Stimulated activated CD4-positive, alpha-beta T cell treated with anti-CD3 and anti-CD28 coated beads, Interleukin-4, amount 100 ng/mL, for 24 hours (primary cell): Measurements from ENCODE around the gene SMC1A.

Experiments
- DNase-seq: peaks from one replicate; pipeline ENCODE4 v3.0.0-alpha.2; 2020

Gene SMC1A

DNA sequence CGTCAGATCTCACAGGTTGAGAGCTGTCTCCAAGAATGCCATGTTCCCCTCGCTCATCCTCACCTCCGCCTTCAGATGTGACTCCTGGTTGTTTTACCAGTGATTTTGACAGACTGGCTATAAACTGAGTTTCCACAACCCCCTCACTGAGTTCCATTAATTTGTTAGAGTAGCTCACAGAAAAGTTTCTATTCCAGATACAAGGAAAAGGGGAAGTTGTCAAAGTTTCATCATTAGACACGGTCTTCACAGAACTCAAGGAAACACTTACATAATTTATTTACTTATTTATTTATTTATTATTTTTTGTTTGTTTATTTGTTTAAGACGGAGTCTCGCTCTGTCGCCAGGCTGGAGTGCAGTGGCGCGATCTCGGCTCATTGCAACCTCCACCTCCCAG lies 85.4 kb downstream of the SMC1A start:
- no peak for DNase-seq

DNA sequence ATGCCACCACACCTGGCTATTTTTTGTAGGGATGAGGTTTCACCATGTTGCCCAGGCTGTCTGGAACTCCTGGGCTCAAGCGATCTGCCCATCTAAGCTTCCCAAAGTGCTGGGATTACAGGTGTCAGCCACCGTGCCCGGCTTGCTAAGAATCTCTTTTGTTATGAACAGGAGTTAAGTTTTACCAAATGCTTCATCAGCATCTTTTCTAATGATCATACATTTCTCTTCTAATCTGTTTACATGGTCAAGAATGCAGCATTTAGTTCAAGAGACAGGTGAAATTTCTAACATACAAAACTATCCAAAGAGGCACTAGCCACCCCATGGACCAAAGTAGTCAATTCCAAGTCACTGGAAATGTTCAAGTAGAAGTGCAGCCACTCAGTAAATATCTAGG lies 88.6 kb downstream of the SMC1A start:
- DNase-seq, result no peak

DNA sequence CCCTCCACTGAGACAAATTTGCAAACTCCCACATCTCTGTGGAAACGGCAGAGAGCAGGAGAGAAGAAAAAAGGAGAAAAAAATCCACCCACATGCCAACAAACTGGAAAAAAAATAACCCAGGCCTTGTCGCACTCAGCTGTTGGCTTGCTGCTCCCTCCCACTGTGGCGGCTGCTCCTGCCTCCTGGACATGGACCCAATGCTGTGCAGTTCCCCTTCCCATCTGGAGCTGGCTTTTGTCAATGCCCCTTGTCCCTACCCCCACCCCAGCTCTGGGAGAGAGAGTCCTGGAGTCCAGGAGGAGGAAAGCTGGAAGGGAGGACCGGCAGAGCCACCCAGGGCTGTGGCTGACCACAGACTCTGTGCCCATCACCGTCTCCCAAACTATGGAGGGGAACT lies 90.2 kb downstream of the SMC1A start:
- DNase-seq, result no peak

DNA sequence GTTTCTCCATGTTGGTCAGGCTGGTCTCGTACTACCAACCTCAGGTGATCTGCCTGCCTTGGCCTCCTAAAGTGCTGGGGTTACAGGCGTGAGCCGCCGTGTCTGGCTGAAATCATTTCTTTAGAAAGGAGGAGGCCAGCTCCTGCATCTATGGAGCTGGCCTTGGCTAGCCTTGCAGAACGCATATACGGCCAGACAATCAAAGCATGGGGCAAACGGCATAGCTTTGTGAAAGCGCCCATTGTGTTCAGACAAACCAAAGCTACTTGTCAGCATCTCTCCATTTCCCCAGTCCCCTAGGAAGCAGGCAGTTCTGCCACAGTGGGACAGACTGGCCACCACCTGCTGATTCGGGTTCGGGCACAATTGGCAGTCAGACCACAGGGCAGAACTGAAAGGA lies 92.1 kb downstream of the SMC1A start:
- no peak for DNase-seq

DNA sequence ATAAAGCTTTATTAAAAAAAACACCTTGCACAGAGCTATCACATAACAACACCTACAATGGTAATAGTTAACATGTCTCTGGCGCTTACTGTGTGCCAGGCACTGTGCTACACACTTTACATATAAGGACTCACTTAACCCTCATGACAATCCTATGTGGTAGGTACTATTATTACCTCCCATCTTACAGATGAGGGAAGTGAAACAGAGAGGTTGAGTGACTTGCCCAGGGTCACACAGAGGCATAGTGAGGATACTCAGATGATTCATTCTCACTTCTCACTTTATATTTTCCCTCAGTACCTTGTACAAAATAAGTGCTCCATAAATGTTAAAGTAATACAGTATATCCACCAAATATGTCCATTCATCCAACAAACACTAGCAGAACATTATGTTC lies 97.7 kb downstream of the SMC1A start:
- DNase-seq, result no peak
